ENCODE data around the gene CASP8AP2.

GRCh38 chr6:89789980-89790379 is 39.7 kb upstream of the CASP8AP2 start:
- TF ChIP-seq CTCF (IDR thresholded peaks at IDR 0.05), result no peak
- TF ChIP-seq POLR2A (IDR thresholded peaks at IDR 0.05), result no peak

Data from testis (tissue), 2 donors.